NK-92 treated with Interleukin-12 subunit alpha and Interleukin-12 subunit beta, amount 100 ng/mL, for 24 hours (cell line): ENCODE data around the gene ZFHX2.
"Not testable (repeated sequence)": the region's sequence is repeated elsewhere in the genome, so short reads cannot be mapped to it uniquely, and the experiment has no call there.

ENCODE experiments used
- DNase-seq: peaks from one replicate; lab custom pipeline; 2025; lab: John Stamatoyannopoulos, UW

ZFHX2 gene

GRCh38 chr14:23539248-23540140 lies 12.1 kb downstream of the ZFHX2 start:
- no peak for DNase-seq

- DNase-seq: no peak
Observed at GRCh38 chr14:23538785-23539184, 12.8 kb downstream of the ZFHX2 start.

DNA sequence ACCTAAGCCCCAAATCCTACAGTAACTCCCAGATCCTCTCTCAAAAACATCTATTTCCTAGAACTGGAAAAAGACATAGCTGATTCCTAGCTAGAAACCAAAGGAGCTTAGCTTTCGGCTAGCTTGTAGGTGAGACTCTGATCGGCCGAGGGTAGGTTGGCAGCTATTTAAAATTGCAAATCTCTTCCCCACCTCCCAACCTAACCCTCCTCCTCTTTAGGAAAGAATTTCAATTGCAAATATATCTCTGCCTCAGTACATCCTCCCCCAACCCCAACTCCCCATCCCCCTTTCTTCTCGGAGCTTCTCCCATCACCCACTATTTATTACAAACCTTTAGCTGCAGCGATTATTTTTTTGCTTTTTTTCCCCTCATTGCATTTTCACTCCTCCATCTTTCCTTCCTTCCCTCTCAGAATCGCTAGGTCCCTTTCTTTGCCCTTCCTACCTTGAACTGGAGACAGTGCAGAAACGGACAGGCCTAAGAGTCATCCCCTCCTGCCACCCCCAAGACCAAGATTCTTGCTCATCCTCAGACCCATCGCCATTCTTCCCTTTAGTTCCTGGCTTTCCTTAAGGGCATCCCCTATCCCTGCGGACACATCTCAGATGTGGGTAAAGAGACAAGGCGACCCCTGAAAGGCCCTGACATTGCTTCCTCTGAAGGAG lies 13.4 kb downstream of the ZFHX2 start:
- no peak for DNase-seq

- no peak for DNase-seq
Observed at GRCh38 chr14:23537351-23538049, 14.1 kb downstream of the ZFHX2 start.

GRCh38 chr14:23536906-23537305 lies 14.7 kb downstream of the ZFHX2 start:
- not testable (repeated sequence) for DNase-seq

GRCh38 chr14:23536494-23536893 lies 15.1 kb downstream of the ZFHX2 start:
- no peak for DNase-seq

GRCh38 chr14:23535943-23536342 lies 15.6 kb downstream of the ZFHX2 start:
- no peak for DNase-seq

- DNase-seq: no peak
Observed at GRCh38 chr14:23533652-23534435, 17.7 kb downstream of the ZFHX2 start.

DNA sequence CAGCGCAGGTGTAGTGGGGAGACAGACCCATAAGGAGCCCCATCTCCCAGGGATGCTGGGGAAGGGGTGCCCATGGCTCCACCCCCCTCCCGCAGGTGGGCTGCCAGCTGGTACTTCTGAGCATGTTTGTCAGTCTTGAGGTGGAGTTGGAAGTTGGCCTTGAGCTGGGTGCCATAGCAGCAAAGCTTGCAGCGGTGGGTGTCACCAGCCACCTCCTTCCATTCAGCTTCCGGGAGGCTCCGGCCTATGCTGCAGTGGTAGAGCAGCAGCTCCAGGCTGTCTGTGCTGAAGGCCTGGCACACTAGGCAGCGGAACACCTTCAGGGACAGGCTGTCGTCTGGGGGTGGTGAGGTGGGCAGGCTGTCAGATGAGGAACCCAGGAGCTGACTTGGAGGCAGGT lies 18.9 kb downstream of the ZFHX2 start:
- DNase-seq: no peak

DNA sequence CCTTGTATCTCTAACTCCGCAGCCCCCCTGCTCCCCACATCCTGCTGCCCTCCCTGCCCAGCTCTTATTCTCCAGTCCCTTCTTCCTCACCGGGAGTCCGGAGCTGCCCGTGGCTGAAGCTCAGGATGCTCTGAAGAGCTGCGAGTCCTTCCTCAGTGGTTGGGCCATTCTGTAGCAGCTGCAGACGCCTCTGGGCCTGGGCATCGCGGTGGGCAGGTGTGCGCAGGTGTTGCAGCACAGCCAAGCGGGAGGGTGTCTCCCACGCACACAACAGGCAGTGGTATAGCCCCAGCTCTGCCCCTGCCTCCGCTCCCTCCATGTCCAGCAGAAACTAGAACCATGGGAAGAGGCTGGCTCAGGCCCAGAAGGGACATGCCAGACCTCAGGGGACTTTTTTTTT lies 20.2 kb downstream of the ZFHX2 start:
- DNase-seq: no peak

- no peak for DNase-seq
Observed at GRCh38 chr14:23530375-23531055, 21.1 kb downstream of the ZFHX2 start.

DNA sequence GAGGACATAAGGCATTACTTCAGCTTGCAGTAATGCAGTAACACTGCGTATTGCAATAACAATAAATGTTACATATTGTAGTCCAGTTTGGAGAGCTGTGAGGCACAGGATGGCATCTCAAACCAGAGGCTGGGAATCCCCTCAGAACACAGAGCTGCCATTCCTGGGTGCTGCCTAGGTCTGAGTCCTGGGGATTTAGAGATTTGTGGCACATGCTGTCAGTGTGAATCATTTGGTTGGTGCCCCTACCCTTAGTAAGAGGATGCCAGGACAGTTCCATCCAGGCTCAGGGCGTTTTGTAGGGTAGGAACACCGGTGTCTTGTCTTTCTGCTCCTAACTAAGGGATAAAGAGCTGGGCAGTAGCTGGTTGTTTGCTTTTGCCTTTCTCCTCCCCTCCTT lies 22.5 kb downstream of the ZFHX2 start:
- no peak for DNase-seq

GRCh38 chr14:23528555-23528954 lies 23.0 kb downstream of the ZFHX2 start:
- DNase-seq: no peak

- DNase-seq: no peak
Observed at GRCh38 chr14:23525611-23526010, 26.0 kb downstream of the ZFHX2 start.

DNA sequence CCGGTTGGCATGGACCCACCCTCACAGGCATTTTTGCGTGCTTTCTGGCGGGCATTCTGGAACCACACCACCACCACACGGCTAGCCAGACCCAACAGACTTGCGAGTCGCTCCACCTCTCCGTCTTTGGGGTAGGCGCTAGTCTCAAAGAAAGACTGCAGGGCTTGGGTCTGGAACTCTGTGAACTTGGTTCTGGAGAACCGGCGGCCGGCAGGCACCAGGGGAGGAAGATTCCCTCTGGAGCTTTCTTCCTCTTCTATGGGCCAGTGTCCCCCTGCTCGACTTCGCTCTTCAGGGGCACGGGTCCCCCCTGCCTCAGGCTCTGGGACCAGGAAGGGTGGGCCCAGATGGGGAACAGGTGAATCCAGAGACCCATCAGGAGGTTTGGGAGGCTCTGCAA lies 26.6 kb downstream of the ZFHX2 start:
- no peak for DNase-seq

DNA sequence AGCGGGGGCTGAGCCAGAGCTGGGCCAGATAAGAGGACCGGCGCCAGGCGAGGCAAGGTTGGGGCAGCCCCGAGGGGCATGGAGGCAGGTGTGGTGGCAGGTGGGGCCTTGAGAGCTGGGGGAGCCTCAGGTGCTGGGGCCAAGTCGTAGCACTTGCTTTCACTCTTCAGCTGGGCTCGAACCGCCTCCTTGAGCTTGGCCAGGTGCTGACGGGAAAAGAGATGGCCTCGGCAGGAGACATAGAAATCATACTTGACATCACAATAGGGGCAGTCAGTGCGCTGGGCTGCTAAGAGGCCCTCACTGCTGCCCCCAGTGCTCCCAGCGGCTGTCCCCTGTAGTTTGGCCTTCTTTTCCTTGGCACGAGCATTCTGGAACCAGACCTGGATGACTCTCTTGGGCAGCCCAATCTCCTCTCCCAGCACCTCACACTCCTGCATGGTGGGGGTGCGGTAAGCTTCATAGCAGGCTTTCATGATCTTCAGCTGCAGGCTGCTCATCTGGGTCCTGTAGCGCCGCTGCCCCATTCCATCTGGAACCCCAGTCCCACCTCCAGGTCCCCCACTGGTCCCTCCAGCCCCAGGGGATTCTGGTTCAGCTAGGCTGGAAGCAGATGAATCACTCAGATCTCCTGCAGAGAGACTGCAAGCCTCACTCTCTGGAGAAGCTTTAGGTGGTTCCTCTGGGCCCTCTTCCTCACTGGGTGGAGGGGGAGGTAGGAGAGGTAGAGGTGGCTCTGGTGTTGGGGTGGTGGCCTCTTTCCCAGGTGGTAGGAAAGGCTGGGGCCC lies 28.1 kb downstream of the ZFHX2 start:
- DNase-seq: no peak

DNA sequence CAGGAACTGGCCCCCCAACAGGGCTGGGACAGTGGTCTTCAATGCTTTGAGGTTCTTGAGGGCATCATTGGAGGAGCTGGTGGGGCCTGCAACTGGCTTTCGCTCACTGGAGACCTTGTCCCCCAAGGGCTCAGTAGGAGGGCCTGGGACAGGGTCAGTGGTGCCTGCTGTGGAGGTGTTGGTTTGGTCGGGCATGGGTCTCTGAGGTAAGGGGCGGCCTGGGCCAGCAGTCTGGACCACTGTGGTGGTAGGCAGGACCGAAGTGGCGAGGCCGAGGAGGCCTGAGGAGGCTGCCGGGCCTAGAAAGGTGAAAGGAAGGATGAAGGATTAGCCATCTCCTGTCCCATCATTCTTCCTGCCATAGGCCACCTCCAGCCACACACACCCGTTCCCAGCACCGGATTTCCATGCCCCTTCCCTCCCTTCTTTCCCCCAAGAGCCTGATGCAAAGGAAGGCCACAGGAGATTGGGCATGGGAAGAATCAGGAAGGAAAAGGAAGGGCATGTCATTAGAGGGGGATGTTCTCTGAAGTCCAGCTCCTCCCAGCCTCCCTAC lies 28.8 kb downstream of the ZFHX2 start:
- DNase-seq: no peak

DNA sequence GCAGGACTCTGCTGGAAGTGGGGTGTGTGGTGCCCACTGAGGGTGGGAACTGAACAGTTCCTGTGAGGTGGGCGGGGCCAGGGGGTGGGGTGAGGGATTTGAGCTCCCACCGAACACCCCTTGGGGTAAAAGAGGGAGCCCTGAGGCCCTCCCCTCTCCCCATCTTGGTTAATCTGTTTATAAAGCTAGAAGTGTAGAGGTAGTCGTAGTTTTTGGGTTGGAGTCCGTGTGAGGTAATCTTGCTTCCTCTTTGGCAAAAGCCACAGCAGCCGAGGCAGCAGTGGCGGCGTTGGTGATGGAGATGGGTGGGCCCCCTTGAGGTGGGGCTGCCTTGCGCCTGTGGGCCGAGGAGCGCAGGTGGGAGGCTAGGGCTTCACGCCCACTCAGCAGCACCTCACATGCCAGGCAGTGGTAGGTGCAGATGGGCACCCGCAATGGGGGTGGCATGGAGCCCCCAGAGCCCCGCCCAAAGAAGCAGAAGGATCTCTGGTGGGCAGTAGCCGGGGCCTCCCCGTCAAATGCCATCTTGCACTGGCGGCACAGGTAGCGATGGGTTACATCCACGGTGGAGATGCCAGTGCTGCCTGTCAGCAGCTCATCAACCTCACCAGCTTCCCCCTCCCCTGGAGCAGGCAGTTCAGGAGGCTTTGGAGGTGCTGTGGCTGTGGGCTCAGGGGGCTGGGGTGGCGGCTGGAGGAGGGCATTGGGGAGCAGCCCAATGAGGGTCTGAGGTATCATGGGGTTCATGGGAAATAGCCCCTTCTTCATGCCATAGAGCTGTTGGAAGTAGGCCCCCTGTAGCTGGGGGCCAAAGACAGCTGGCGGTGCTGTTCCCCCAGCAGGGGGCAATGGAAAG lies 29.6 kb downstream of the ZFHX2 start:
- no peak for DNase-seq

- no peak for DNase-seq
Observed at GRCh38 chr14:23520899-23521533, 30.5 kb downstream of the ZFHX2 start.
